Superior temporal gyrus (tissue), 1 donor: Measurements from ENCODE around the gene SLC9A1.

Experiments
- DNase-seq: peaks from one replicate; pipeline ENCODE4 v3.0.0-alpha.2; 2016; ENCODE audit errors: extremely low spot score

Gene SLC9A1

DNA sequence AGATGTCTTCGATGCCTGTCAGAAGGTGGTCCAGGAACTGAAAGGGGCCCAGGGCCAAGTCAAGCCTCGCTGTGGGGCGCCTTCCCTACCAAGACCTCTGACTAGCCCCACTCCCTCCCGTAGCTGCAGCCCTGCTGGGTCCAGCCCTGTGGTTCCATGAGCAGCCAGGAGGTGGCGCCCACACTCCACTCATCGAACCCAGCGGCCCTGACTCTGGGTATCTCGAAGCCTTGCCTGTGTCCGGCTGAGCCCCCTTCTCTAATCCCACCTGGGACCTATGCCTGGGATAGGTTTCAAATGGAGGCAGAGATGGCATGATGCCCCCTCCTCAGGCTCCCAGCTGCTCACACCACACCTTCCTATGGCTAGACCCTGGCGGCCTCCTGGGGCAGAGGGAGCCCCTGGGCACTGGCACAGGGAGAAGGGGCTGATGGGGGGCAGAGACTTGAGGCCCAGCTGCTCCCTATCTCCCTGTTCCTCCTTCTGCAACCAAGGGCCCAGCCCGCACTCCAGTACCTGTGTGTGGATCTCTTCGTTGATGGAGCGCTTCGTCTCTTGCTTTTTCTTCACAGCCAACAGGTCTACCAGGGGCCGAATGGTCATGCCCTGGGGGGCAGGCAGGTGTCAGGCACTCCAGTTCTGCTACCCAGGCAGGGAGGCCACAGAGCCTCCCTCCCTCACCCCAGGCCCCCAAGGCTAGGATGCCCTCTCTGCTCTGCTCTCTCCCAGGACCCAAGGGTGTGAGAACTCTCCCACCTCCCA, 52.0 kb downstream of the SLC9A1 start:
- DNase-seq: peak; percentile 86

DNA sequence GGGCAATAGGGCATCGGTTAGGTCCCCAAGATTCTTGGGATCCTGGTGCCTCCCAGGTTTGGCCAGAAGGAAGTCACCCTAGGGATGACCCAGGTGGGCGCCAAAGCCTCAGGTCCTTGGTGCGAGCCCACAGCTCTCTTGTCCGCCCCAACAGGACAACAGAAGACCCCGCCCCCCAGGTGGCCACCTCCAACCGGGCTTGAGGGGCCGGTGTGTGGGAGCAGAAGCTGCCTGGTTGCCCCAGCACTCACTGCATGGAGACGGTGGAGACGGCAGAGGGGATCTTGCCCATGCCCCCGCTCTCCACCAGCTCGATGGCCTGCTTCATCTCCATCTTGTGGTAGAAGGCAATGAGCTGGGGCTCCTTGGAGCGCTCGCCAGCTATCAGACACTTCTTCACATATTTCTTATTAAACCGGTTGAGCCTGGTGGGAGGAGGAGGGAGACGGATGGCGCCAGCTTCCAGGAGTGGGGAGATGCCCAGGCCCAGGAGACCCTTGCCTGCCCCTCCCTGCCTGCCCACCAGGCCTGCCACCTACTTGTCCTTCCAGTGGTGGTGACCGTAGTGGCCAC, 52.7 kb downstream of the SLC9A1 start:
- no peak for DNase-seq

DNA sequence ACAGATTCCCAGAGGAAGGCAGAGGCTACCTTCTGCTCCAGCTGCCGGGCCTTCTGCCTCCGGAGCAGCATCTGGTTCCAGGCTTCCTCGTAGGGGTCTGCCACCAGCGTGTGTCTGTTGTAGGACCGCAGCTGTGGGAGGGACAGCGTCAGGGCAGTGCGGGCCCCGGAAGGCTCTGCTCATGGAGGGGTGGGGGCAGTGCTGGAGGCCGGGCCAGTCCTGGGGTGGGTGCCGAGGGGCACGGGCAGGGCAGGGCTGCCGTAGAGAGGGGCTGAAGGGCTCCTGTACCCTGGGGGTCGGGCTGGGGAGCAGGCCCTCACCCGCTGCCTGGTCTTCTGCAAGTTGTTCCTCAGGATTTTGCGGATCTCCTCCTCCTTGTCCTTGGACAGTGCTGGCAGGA, 53.2 kb downstream of the SLC9A1 start:
- DNase-seq: no peak

DNA sequence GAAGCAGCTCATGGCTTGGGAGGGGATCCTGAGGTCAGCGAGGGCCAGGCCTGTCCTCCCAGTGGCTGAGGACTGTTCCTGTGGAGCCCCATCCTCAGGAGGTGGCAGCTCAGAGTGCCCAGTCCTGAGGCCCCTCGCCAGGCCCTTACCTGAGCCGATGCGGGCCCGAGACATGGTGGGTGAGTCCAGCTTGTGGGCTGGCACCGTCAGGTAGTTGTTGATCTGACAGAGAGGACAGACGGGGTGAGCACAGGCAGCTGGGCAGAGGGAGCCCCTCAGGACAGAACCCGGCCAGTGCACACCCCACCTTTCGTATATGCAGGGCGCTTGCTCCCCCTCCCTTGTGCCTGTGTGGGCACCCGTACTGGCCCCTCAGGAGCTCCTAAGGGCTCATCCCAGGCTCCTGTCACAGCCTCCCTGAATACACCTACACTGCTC, 53.9 kb downstream of the SLC9A1 start:
- no peak for DNase-seq

DNA sequence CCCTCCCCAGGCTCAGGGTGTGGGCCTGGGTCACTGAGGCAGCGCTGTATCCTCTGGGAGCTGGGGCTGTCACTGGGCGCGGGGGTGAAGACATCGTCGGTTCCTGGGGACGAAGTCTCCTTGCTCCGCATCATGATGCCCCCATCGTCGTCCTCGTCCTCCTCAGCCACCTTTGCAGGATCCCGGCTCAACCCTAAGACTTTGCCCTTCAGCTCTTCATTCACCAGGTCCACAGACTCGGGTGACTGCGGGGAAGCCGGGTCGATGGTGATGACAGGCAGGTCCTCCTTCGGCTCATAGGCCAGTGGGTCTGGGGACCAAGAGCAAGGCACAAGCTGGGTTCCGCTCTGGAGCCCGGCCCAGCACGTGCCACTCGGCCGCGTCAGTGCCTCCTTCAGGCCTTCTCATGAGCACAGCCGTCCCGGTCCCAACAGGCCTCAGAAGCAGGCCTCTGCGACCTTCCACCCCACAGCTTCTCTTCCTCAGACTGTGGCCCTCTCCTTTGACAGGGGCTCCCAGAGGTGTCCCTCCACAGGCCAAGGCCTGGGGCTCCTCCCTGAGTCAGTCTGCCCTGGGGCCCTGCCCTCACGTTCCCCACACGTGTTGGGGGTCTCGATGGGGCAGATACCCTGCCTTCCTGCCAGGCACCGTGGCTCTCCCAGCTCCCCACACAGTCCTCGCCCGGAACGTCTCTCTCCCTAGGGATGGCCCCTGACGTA, 54.4 kb downstream of the SLC9A1 start:
- DNase-seq: no peak

DNA sequence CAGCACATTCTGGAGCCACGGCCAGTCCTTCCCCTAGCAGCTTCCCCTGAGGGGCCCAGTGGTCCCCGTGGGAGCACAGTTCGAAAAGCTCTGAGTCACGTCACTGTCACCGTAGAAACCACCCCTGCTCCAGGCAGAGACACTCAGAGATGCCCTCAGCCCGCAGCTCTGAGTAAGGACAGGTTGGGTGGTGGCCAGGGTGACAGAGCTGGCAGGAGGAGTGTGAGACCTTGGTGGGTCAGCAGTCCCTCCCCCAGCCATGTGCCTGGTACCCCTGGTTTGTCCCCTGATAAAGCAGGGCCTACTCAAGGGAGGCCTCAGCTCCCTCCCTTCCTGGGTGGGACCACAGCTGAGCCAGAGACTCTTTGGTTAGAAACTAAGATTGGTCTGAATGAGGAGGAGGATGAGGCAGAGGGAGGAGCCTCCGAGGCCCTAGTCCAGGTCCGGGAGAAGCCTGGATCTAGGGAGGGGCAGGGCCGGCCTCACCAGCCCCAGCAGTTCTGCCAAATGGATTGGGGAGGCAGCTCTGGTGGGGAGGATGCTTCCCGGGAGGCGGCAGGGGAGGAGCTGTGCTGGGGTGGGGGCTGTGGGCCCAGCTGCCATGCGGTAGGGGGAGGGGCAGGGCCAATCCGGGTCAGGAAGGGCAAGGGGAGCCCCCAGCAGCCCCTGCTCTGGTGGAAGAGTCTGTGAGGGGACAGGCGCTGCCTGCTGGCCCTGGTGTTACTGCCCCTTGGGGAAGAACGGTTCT, 55.2 kb downstream of the SLC9A1 start:
- no peak for DNase-seq

DNA sequence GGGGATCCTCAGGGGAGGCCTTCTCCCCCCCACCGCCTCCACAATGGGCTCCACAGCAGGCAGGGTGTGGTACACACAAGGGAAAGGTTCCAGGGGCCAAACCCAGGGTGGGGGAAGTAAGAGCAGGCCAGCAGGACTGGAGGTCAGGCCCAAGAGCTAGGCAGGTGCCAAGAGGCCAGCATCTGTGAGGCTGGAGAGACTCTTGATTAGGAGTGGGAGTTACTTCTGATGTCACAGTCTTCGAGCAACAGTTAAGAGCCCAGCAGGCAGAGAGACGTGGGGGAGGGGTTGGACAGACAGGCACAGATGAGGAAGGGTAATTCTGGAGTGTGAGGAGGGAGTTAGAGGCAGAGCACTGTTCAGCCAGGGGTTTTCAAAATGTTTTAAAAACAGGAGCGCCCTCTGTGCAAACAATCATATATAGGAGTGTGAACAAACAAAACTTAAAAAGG, 55.8 kb downstream of the SLC9A1 start:
- no peak for DNase-seq

DNA sequence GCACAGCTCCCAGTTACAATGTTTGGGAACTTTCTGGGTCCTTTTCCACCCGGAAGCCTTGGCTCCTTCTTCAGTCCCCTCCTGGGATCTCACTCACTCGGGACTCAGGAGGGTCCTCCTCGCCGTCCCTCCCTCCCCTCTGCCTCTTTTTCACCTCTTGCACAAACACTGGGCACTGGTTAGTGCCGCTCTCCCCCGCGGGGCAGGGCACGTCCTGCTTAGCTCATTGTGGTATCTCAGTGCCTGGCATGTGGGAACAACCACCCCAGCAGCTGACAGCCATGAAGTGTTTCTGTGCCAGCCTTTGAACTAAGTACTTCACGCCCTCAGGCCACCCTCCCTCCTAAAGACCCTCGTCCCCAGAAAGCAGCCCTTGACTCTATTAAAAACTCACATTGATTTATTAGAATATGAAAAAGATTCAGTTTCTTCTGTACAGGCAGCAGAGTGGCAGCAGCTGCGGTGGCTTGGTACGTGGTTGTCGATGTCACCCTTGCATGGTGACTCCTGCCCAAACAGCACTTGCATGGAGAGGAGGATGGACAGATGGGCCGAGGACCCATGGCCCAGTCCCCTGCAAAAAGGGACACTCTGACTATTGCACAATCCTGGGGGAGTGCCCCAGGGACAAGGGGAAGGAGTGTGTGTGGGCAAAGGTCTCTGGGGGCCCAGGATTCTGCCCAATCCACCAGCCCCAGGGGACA, 56.3 kb downstream of the SLC9A1 start:
- no peak for DNase-seq

DNA sequence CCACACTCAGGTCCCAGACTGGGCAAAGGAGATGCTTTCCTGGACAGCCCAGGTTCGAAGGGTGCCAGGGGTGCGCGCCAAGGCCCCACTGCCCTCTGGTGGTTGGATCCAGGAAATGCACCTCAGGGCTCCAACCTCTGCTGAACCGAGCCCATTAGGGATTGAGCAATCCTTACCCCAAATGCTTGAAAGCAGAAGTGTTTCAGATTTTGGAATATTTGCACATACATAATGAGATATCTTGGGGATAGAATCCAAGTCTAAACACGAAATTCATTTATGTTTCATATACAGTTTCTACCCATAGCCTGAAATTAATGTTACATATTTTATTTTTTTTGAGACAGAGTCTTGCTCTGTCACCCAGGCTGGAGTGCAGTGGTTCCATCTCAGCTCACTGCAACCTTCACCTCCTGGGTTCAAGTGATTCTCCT, 57.4 kb downstream of the SLC9A1 start:
- DNase-seq: peak; percentile 86

DNA sequence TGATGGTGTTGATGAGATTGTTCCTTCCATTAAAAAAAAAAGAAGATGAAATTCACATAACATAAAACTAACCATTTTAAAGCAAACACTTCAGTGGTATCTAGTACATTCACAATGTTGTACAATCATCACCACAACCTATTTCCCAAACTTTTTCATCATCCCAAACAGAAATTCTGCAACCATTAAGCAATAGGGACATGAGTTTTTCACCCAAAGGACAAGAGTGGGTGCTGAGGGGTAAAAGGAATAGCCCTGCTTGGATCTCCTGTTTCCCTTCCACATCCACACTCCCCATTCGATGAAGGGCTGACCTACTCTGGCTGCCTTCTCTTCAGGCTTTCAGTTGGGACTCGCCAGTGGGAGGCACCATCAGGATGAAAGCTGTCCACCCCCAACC, 59.3 kb downstream of the SLC9A1 start:
- DNase-seq: no peak

DNA sequence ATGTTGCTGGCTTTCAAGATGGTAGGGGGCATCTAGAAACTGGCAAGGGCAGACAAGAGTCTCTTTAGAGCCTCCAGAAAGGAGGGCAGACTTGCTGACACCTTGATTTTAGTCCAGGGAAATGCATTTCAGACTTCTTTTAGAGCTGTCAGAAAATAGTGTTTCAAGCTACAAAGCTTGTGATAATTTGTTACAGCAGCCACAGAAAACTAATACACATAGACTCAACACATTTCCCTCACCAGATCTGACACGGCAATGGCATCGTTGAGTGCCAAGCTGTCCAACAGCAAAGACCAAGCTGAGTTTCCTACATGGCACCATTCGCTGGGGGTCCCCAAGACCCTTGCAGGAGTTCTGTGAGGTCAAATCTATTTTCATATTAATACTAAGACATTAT, 62.0 kb downstream of the SLC9A1 start:
- no peak for DNase-seq

DNA sequence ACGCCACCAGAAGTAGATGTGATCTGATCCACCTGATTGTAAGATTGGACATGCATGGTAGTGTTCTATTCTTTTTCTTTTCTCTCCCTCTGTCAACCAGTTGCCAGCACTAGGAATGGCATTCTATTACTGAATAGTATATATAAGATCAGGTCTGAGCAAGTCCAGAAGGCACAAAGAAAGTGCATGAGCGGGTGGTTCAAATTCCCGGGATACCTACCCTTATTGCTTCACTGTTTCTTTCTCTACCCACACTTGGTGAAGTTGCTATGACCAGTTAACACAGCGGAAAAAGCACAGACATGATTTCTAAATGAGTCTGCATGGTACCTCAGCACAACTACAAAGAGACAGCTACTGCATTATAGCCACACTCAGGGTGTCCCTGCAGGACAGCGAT, 64.0 kb downstream of the SLC9A1 start:
- DNase-seq: no peak

DNA sequence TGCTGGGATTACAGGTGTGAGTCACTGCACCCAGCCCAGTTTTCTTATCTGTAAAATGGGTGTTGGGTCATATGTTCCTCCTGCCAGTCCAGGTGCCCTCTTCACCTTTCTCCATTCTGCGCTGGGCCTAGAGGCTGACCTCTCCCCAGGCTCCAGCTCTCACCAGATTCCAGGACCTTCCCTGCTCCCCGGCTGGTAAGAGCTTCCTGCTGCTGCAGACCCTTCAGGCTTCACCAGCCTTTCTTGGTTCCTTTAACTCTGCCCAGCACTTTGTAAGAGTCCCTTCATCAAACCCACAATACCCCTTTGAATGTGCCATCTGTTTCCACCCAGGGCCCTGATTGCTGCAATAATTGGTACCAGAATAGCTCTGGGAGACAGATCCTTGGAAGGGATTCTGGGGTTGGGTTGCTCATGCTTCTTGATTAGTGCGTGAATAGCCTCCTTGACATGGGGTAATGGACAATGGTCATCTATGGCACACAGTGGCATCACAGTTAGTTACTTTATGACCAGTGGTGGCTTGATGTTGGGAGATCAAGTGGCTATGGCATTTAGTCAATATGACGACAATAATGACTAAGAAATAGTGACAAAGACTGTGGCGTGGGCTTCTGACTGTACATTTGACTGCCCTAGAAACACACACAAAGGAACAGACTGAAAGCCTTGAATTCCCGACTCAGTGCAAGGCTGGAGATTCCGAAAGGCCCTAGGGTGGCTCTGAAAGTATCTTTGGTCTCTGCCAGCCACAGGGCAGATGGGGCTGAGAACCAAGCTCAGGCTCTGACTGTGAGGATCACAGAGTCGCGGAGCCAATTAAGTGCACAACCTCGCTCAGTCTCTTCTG, 67.3 kb downstream of the SLC9A1 start:
- DNase-seq: no peak

DNA sequence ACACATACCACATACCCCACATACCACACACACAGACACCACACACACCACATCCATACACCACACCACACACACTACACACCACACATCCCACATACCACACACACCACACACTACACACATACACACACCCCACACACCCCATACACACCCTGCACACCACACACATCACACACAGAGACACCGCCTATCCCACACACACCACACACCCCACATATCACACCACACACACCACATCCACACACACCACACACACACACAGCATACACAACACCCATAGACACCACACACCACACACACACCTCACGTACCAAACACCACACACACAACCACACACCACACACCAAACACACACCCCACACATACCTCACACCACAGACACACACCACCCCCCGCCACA, 68.3 kb downstream of the SLC9A1 start:
- no peak for DNase-seq

DNA sequence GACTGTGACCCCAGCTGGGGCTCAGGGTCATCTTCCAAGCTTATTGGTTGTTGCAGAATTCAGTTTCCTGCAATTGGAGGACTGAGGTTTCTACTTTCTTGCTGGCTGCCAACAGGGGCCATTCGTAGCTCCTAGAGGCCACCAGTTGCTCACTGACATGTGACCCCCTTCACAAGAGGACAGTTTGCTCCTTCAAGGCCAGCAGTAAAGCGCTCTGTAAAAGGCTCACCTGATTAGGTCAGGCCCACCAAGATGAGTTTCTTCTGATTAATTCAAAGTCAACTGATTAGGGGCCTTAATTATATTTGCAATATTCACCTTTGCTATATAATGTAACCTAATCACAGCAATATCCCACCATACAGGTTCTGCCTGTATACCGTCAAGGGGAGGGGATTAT, 68.9 kb downstream of the SLC9A1 start:
- no peak for DNase-seq

DNA sequence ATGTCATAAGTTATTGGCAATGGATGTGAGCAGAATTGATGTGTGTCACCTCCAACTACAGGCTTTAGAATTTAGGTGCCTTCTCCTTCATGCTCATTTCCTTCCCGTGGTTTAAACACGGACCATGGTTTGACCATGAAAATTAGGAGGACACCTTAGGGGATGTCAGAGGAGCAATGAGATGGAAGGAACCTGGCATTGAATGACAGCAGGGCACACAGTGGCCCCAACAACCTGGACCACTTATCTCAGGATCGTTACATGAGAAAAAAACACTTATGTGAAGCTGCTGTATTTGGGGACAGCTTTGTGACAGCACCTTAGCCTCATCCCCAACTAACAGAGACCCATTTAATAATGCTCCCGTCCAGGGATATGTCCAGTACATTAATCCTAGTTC, 70.8 kb downstream of the SLC9A1 start:
- DNase-seq: no peak

DNA sequence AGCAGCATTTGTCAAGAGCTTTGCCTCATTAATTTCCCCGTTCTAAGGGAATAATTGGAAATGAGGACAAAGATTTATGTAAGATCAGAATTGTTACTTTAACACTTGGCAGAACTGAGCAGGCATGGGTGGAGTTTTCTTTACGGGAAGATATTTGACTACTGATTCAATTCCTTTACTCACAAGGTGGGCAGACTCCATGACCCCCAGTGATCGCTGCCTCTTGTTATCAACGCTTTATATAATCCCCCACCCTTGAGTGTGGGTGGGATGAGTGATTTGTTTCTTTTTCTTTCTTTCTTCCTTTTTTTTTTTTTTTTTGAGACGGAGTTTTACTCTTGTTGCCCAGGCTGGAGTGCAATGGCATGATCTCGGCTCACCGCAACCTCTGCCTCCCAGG, 77.0 kb downstream of the SLC9A1 start:
- no peak for DNase-seq

DNA sequence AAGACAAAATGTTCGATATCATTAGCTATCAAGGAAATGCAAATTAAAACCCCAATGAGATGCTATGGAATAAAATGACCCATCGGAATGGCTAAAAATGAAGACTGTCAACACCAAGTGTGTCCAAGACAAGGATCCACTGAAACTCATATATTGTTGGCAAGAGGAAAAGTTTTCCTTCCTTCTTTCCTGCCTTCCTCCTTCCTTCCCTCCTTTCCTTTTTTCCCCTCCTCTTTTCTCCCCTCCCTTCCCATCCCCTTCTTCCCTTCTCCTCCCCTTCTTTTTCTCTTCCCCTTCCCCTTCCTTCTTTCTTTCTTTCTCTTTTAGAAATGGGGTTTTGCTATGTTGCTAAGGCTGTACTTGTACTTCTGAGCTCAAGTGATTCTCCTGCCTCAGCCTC, 78.1 kb downstream of the SLC9A1 start:
- DNase-seq: no peak

DNA sequence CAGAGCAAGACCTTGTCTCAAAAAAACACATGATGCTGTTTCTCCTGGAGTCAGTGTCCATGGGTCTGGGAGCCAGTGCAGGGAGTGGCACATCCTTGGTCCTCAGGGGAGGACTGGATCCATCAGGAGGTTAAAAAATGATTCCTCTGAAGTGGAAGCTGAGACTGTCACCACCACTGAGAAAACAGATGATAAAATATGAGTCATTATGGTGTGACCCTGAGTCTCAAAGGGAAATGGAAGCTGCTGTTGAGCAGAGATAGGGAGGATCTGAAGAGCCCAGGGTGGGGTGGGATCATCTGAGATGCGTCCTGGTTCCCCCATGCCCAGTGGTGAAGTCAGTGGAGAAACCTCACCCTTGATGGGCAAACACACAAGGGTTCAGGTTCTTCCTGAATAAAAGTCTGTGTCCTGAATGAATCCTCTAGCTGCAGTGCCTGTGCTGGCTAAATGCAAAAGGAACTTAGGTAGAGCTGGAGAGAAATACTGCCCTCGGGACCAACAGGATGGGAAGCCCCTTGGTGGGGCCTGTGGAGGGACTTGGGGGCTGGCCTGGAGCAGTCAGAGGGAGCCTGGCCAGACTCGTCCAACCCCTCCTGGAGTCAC, 80.6 kb downstream of the SLC9A1 start:
- no peak for DNase-seq

DNA sequence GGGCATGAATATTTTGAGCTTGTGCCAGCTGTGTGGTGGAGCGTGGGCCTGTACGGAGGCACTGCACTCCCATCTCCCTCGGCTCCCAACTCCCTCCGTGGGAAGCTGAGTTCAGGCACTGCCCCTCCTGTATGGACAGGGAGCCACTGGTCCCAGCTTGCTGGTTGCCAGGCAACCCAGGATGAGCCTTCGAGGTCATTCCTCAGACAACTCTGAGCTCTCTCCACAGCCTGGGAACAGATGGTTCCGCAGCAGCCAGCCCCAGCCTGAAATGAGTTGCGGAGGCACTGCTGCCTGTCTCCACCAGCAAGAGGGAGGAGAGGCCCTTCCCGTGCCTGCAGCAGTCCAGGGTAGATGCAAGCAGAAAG, 83.9 kb downstream of the SLC9A1 start:
- peak; percentile 47 for DNase-seq
